ENCODE results near the gene CPT1B.

DNA sequence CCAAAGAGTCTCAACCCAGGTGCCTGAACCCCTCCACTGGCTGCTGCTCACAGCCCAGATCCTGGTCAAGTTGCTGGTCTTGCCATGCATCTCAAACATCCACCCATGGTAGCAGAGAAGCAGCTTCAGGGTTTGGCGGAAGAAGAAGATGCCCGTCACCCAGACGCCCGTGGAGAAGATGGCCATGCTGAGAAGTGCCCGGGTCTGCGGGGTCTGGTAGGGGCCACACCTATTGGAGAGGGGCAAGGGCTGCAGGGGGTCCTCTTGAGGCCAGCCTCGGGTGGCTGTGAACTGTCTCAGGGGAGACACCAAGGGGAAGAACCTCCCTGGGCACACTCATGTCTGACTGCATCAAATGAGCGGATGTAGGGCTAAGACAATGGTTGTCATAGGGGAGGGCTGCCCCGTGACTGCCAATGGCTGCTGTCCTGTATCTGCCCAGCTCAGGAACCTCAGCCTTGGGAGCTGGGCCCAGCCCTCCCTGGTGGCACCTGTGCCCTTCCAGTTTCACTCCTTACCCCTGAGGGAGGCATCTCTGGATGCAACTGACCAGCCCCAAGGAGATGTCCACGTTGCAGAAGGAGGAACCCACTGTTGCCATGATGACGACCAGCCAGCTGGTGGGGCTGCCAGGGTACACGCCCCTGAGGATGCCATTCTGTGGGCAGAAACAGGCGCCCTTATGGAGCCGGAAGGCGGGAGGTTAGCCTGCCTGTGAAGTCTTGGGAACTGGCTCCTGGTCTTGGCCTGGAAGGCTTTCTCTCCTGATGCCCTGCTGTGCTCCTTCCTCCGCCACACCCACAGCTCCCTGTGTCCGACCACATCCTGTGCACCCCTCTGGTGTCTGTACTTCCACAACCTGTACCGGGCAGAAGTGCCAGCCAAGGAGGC is 1.2 kb downstream of the CPT1B start:
- TF ChIP-seq, protein P1, sequence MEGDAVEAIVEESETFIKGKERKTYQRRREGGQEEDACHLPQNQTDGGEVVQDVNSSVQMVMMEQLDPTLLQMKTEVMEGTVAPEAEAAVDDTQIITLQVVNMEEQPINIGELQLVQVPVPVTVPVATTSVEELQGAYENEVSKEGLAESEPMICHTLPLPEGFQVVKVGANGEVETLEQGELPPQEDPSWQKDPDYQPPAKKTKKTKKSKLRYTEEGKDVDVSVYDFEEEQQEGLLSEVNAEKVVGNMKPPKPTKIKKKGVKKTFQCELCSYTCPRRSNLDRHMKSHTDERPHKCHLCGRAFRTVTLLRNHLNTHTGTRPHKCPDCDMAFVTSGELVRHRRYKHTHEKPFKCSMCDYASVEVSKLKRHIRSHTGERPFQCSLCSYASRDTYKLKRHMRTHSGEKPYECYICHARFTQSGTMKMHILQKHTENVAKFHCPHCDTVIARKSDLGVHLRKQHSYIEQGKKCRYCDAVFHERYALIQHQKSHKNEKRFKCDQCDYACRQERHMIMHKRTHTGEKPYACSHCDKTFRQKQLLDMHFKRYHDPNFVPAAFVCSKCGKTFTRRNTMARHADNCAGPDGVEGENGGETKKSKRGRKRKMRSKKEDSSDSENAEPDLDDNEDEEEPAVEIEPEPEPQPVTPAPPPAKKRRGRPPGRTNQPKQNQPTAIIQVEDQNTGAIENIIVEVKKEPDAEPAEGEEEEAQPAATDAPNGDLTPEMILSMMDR (IDR thresholded peaks at IDR 0.05 in 4 of 5, conservative IDR thresholded peaks at IDR 0.05 in 1 of 5) = no peak
- no peak for TF ChIP-seq POLR2A (IDR thresholded peaks at IDR 0.05)
